Ureter (tissue), 1 donor: ENCODE results near the gene AP1G1. TPM values are rescaled to one million over a fixed set of nuclear protein-coding genes. Genes with fewer than 3 reads are reported as not detected.
"Not testable (repeated sequence)": the region's sequence is repeated elsewhere in the genome, so short reads cannot be mapped to it uniquely, and the experiment has no call there.

Experiments
- DNase-seq: peaks from one replicate; pipeline ENCODE4 v3.0.0-alpha.2; 2020; ENCODE audit warnings: low spot score
- total RNA-seq: library from RNA; stranded (reverse); gene quantifications from one replicate; pipeline ENCODE4 v1.2.4, GENCODE V29; 2023
- donor health status: DM: yes; HTN: yes; CAD: no.

The AP1G1 gene
- total RNA-seq, 1 donor from 2014 or later, result 117 TPM

- peak; percentile 42 for DNase-seq
Observed at GRCh38 chr16:71810155-71810530, 1.5 kb upstream of the AP1G1 start.

DNA sequence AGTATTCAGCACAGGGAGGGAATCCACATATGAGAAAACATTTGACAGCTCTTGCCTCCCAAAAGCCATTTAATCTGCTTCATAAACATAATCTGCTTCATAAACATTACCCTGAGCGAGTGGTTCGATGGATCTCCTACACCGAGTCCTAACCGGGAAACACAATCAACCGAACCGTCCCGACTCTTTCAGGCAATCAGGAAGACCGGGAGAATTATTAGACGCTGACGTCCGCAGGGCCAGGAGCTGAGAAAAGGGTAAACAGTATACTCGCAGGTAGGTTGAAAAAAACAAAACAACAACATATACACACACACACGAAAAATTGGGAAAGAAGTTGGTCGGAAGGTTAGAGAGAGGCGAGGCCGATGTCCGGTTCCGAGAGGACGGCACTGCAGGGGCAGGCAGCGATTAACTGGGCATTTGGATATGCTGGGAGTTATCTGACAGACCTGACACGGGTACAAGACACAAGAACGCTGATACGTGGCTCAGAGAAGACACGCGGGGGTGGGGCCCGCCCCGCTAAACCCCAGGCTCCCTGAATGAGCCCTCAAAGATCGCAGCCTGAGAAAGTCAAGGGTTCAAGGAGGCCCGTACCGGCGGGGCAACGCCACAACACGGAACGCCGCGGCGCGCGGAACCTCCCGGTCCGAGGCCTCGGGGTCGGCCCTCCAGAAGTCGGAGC is 585 bp downstream of the AP1G1 start:
- peak; percentile 45 for DNase-seq

- no peak for DNase-seq
Observed at GRCh38 chr16:71803305-71803690, 5.3 kb downstream of the AP1G1 start.

DNA sequence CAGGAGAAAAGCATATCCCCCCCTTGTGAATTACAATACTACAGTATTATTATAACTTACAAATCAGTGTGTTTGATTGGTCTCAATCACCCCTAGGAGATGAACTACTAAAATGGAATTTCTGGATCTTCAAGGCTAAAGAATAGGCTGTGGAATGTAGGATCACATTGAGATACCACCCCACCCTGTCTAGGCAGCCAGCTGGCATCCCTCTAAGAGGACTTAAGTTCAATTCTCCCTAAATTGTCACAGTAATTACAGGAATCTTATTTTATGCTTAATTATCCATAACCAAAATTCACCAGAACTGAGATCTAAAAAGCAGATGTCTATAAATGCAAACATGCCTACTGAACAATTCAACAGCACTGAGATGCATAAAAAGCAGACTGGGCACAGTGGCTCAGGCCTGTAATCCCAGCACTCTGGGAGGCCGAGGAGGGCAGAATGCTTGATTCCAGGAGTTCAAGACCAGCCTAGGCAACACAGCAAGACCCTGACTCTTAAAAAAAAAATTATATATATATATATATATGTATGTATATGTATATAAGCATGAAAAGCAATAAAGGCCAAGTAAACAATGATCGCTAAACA is 12.0 kb downstream of the AP1G1 start:
- DNase-seq, result no peak

DNA sequence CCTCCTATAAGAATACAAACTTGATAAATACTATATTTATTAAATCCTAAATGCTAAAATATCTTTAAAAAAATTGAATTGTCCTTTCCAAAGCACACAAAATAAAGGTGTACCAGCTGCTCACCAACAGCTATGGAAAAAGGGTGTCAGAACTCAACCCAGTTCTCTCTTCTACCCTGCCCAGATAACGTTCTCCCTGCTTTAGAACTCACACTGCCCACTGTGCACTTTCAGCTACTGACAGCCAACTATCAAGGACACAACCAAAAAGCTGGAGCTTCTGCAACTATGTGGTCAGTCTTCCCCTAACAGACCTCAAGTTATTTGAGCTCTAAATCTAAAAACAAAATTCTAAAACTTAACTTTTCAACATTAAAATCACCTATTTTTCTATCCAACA is 13.7 kb downstream of the AP1G1 start:
- DNase-seq, result no peak

DNA sequence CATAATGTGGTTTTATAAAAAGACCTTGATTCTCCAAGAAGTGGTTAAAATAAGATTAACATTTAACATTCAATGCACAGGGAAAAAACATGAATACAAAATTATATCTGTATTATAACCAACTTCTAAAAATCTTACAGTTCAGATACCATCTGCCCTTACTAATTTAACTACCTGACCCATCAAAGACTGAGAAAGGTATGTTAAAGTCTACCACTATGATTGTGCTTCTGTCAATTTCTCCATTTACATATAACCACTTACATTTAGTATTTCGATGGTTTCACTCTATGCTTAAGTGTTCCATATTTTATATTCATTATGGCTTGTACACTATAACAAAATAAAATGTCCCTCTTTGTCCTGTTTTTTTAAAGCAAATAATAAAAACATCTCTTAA is 14.6 kb downstream of the AP1G1 start:
- DNase-seq, result no peak

DNA sequence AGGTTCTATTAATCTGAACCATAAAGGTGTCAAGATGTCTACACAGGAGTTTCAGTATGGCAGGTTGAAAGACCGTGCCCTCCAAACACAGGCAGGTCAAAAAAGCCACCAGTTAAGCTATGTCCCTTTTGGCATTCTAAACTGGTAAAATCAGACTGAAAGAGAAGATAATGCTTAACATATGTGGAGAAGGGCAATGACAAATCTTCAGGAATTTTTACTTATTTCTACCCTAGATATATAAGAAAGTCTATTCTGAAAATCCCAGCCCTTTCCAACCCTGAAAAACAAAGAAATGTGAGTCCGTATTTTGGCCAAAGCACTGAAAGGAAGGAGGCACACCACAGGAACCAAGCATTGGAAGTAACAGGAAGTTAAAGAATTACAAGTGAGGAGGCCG is 16.5 kb downstream of the AP1G1 start:
- DNase-seq, result no peak

- DNase-seq, result not testable (repeated sequence)
Observed at GRCh38 chr16:71790329-71790728, 18.3 kb downstream of the AP1G1 start.

DNA sequence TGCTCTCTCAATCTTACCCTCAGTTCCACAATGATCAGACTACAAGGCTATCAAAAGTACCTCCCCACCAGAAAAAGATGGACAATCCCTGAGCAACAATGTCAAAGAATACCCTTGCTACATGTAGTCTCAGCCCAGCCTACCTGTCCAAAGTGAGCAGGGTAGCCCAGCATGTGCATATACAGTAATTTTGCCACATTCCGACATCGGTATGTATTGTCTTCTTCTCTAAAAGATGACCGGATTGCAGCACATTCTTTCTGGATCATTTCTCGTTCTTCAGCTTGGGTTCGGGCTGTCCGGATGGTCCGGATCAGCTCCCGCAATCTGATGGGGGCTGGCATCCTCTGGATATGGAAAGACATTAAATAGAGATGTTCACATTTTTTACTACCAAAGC is 19.5 kb downstream of the AP1G1 start:
- DNase-seq, result no peak

- no peak for DNase-seq
Observed at GRCh38 chr16:71788578-71788977, 20.1 kb downstream of the AP1G1 start.

DNA sequence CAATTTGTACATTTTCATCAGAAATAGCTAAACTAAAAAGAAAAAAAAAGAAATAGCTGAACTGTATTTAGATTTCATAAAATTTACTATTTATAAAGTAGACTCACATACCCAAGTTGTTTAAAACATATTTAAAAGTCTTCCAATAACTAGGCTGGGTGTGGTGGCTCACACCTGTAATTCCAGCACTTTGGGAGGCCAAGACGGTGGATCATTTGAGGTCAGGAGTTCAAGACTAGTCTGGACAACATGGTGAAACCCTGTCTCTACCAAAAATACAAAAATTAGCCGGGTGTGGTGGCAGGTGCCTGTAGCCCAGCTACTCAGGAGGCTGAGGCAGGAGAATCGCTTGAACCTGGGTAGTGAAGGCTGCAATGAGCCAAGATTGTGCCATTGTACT is 23.5 kb downstream of the AP1G1 start:
- not testable (repeated sequence) for DNase-seq

DNA sequence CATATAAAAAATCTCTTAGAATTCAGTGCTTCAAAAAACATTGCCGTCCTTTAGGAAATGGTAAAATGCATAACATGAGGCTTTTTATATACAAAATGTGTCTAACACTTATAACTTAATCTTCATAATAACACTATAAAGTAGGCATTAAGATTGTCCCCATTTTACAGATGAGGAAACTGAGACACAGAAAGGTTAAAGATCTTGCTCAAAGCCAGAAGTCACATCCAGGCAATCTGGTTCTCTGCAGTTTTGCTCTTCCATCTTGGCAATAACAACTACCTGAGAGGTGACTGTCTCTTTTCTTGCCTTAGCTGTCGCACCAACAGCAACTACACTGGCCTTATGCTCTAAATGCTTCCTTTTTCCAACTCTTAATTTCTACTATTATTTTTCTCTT is 24.5 kb downstream of the AP1G1 start:
- DNase-seq, result no peak

DNA sequence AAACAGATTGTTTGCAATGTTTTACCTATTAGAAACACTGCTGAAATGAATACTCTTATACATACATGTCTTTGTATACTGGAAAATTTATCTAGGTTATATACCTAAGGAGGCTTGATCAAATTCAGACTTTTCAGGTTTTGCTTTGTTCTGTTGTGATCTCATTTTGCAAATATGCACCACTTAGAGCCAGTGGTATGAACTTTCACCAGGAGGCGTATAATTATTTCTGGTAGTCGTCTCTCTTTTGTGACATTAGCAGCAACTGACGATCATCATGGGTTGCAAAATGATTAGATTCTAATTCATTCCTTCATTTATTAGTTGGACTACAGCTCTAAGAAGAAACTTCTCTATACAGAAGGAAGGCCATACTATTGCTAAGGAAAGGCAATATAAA is 26.9 kb downstream of the AP1G1 start:
- no peak for DNase-seq

DNA sequence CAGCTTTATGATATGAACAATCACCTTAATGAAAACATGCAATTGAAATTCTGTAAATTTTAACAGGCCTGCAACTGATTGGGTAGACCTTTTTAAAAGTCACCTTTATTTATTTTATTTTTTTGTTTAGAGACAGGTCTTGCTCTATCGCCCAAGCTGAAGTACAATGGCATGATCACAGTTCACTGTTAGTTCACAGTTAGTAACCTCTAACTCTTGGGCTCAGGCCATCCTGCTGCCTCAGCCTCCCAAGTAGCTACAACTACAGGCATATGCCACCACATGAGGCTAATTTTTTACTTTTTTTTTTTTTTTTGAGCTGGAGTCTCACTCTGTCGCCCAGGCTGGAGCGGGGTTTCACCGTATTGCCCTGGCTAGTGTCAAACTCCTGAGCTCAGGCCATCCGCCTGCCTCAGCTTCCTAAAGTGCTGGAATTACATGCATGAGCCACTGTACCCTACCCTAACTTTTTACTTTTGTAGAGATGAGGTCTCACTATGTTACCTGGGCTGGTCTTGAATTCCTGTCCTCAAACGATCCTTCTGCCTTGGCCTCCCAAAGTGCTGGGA is 28.0 kb downstream of the AP1G1 start:
- no peak for DNase-seq

DNA sequence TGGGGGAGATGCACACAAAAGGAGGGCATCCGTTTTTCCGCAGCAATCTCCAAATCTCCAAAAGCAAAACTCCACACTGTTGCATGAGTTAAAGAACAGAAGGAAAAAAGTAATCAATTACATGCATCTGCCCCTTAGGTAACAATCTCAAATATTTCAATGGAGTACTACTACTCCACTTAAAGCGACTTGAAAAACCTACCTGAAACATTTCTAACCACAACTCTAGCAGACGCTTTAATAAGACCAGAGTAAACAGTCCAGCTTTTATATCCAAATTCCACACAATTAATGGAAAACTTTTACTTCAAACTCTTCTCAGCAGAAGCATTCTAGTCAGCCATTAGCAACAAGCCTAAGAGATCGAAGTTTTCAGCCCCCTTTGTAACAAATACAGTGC is 29.9 kb downstream of the AP1G1 start:
- no peak for DNase-seq

DNA sequence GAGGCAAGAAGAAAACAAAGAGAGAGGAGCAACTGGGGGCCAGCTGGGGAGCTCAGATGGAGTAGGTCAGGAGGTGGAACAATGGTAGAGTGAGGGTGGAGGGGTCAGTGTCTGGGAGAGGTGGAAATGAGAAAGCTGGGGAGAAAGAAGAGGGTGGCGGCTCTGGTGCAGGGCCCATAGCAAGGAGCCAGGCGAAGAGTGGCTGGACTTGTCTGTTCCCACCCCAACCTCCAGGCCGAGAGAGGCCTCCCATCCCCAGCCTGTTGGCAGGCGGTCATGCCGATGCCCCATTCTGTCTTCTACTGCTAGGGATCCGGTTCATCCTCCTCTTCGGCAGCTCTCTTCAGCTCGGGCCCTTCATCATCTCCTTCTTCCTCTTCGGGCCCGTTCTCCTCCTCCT is 31.3 kb downstream of the AP1G1 start:
- no peak for DNase-seq

- DNase-seq, result no peak
Observed at GRCh38 chr16:71775949-71776348, 32.7 kb downstream of the AP1G1 start.

- DNase-seq, result no peak
Observed at GRCh38 chr16:71771571-71771970, 37.1 kb downstream of the AP1G1 start.

GRCh38 chr16:71769222-71769621 is 39.4 kb downstream of the AP1G1 start:
- no peak for DNase-seq

DNA sequence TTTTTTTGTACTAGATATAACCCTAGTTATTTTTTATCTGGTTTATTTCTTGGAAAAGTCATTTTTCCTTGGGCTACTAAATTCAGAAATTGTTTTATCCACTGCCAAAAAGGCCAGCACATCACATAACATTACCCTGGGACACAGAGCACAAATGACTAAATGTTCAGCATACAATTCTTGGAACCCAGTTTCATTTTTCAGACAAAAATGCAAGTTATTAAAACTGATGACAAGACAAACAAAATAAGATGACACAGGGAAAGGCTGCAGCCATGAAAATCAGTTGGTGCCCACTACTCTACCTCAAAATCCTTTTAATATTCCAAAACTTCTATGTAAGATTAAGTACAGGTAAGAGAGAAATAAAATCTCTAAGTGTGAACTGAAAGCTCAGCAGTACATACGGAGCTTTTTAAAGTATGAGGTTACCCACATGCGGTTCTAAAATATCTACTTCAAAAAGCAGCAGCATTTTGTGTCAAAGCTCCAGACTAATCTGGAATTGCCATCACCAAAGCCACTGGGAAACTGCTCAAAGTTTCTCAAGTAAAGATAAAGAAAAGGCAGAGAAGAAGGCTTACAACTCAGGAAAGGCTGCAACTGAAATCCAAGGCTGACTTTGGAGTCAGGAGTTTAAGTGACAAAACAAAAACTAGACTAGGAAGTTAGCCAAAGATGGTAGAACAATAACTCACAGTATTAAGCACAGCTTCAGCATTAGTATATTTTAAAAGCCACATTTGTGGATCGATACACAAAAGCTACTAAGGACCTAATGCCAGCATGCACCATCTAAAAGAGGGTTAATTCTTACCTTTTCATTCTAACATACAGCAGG is 41.4 kb downstream of the AP1G1 start:
- DNase-seq, result no peak

DNA sequence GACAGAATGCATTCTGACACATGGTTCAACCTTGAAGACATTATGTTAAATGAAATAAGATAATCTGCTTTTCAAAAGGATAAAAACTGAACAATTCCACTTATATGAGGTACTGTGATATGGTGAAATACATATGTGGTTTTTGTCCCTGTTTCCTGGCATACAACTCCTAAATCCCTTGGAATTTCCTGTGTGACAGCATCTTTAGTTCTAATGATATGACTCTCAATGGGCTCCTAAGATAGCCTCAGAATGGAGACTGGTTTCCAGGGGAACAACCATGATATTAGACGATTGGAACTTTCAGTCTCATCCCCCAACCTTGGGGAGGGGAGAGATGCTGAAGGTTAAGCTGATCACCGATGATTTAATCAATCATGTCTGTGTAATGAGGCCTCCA is 46.4 kb downstream of the AP1G1 start:
- DNase-seq, result no peak

GRCh38 chr16:71761097-71761496 is 47.5 kb downstream of the AP1G1 start:
- no peak for DNase-seq

GRCh38 chr16:71758293-71758760 is 50.3 kb downstream of the AP1G1 start:
- no peak for DNase-seq
